Transverse colon (tissue), 4 donors: ENCODE data around the gene DLX2. TPM values are rescaled to one million over a fixed set of nuclear protein-coding genes. Genes with fewer than 3 reads are reported as not detected.

Experiments
- DNase-seq: peaks from one replicate; pipeline ENCODE4 v3.0.0-alpha.2; 2019
- H3K27ac ChIP-seq, 4 donors: fragments of 200-600 bp; sonication (generic); 2 replicates each; pipeline ENCODE4 v1.5.1; 2016 to 2018; ENCODE audit warnings: inconsistent platforms in 4 of 4
- H3K27me3 ChIP-seq: fragments of 200-600 bp; sonication (generic); 2 replicates; pipeline ENCODE4 v1.5.1; 2017; ENCODE audit warnings: inconsistent platforms
- H3K36me3 ChIP-seq, 4 donors: fragments of 200-600 bp; sonication (generic); 2 replicates each; pipeline ENCODE4 v1.5.1; 2017 to 2019; ENCODE audit warnings: inconsistent platforms in 4 of 4
- H3K4me1 ChIP-seq, 4 donors: fragments of 200-600 bp; sonication (generic); 2 replicates each; pipeline ENCODE4 v1.5.1; 2017 to 2020; ENCODE audit warnings: inconsistent platforms in 4 of 4
- H3K4me3 ChIP-seq, 4 donors: fragments of 200-600 bp; sonication (generic); 1 replicate in 1 of 4; 2 replicates in 3 of 4; pipeline versions ENCODE4 v1.5.1 to v1.6.1; 2017 to 2019; ENCODE audit warnings: inconsistent platforms in 4 of 4
- H3K9me3 ChIP-seq, 2 donors: fragments of 200-600 bp; sonication (generic); 2 replicates each; pipeline ENCODE4 v1.5.1; 2017 to 2019; ENCODE audit warnings: inconsistent platforms in 2 of 2
- EP300 ChIP-seq: sonication (generic); formaldehyde crosslinking; IDR thresholded peaks from one replicate; pipeline ENCODE4 v1.6.1; 2017; ENCODE audit warnings: antibody characterized with exemption, low read depth
- POLR2A ChIP-seq: fragments of 450-650 bp; IDR thresholded peaks from one replicate; pipeline ENCODE4 v1.6.1; 2016; ENCODE audit warnings: antibody characterized with exemption, mild to moderate bottlenecking, moderate library complexity
- POLR2AphosphoS5 ChIP-seq, 3 donors: sonication (generic); formaldehyde crosslinking; IDR thresholded peaks; one replicate each; pipeline ENCODE4 v1.6.1; 2016; ENCODE audit warnings: antibody characterized with exemption in 3 of 3
- WGBS, 2 donors: methylation state at CpG; one replicate each; pipeline ENCODE4 v1.1.5; 2018; ENCODE audit warnings: low coverage in 1 of 2; 5-methylcytosine and 5-hydroxymethylcytosine counted together
- in situ Hi-C, 4 donors: fragments of 200-750 bp; cut with MboI; loops; one replicate each; pipeline versions ENCODE4 v1.15.0 to v1.15.1; 2017; ENCODE audit warnings: low sequenced_read_pairs in 3 of 4, low pct_ligation_motif_present in 1 of 4, low pct_unique_long_range_greater_than_20kb in 1 of 4
- intact Hi-C: fragments of 100-400 bp; cut with DNase I; formaldehyde crosslinking; loops from one replicate; pipeline ENCODE4 v1.15.1; 2023; ENCODE audit warnings: low total_unique reads
- total RNA-seq, 4 donors: library from RNA; depleted of rRNA; stranded (reverse); fragments of >200 nt; gene quantifications; one replicate each; pipeline ENCODE4 v1.1.0, GENCODE V29; 2016
- TF ChIP-seq, protein P1 (sequence below), 5 experiments: fragments of 200-600 bp in 3 of 5; fragments of 450-650 bp in 2 of 5; sonication (generic) in 3 of 5; IDR thresholded peaks; 1 replicate in 2 of 5; 2 replicates in 3 of 5; pipeline ENCODE4 v1.5.1; 2016 to 2017; ENCODE audit warnings: antibody characterized with exemption in 5 of 5, inconsistent platforms in 3 of 5, mild to moderate bottlenecking in 2 of 5, moderate library complexity in 1 of 5

Gene DLX2
- total RNA-seq, 4 donors from 2014 or later = 0.16 TPM; not detected in 3

DNA sequence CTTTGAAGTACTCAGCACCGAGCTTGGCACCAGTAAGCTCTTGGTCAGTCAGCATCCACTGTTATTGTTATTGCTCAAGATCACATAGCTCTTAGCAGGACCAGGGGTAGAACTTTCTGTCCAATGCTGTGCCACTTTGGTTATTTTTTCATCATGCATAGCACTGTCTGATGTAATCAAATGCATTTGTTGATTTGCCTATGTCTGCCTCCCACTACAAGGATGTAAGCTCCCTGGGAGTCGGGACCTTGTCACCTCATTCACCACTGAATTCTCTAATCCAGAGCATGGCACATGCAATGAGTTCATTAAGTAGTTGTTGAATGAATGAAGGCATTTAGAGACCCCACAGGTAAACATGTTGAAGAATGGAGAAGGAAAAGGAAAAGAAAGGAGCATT lies 46.4 kb downstream of the DLX2 start:
- Histone ChIP-seq H3K9me3 (no peaks in the 10 kb centered on the region), H3K4me3 (no peak overlapping the region), H3K27ac (no peak overlapping the region), H3K36me3 (no peaks in the 10 kb centered on the region), H3K4me1 (peaks cover 0 to 2% (median 0%) of the 10 kb centered on the region in 4 donors), H3K27me3 (no peaks in the 10 kb centered on the region)
- DNase-seq = no peak
- WGBS, 2 donors = 96 to 100% methylated on average over 1 to 2 of the region's 2 CpGs
- in situ Hi-C loops (no loop called here), intact Hi-C loops (no loop called here)
- TF ChIP-seq, protein P1, sequence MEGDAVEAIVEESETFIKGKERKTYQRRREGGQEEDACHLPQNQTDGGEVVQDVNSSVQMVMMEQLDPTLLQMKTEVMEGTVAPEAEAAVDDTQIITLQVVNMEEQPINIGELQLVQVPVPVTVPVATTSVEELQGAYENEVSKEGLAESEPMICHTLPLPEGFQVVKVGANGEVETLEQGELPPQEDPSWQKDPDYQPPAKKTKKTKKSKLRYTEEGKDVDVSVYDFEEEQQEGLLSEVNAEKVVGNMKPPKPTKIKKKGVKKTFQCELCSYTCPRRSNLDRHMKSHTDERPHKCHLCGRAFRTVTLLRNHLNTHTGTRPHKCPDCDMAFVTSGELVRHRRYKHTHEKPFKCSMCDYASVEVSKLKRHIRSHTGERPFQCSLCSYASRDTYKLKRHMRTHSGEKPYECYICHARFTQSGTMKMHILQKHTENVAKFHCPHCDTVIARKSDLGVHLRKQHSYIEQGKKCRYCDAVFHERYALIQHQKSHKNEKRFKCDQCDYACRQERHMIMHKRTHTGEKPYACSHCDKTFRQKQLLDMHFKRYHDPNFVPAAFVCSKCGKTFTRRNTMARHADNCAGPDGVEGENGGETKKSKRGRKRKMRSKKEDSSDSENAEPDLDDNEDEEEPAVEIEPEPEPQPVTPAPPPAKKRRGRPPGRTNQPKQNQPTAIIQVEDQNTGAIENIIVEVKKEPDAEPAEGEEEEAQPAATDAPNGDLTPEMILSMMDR (IDR thresholded peaks at IDR 0.05) = no peak
- TF ChIP-seq POLR2AphosphoS5 (IDR thresholded peaks at IDR 0.05) (no peak), POLR2A (no peak), EP300 (no peak)

- DNase-seq = no peak
- 78 to 90% methylated on average over 1 of the region's 1 CpG for WGBS, 2 donors
- in situ Hi-C loops (no loop called here), intact Hi-C loops (no loop called here)
- Histone ChIP-seq H3K27ac (no peak overlapping the region), H3K36me3 (no peaks in the 10 kb centered on the region), H3K9me3 (no peaks in the 10 kb centered on the region), H3K27me3 (no peaks in the 10 kb centered on the region), H3K4me3 (no peak overlapping the region), H3K4me1 (peaks cover 0 to 2% (median 0%) of the 10 kb centered on the region in 4 donors)
- TF ChIP-seq POLR2AphosphoS5 (IDR thresholded peaks at IDR 0.05) (no peak), POLR2A (no peak), EP300 (no peak)
- TF ChIP-seq, protein P1 (IDR thresholded peaks at IDR 0.05) = no peak
Measured at GRCh38 chr2:172053486-172053885, 49.2 kb downstream of the DLX2 start.

DNA sequence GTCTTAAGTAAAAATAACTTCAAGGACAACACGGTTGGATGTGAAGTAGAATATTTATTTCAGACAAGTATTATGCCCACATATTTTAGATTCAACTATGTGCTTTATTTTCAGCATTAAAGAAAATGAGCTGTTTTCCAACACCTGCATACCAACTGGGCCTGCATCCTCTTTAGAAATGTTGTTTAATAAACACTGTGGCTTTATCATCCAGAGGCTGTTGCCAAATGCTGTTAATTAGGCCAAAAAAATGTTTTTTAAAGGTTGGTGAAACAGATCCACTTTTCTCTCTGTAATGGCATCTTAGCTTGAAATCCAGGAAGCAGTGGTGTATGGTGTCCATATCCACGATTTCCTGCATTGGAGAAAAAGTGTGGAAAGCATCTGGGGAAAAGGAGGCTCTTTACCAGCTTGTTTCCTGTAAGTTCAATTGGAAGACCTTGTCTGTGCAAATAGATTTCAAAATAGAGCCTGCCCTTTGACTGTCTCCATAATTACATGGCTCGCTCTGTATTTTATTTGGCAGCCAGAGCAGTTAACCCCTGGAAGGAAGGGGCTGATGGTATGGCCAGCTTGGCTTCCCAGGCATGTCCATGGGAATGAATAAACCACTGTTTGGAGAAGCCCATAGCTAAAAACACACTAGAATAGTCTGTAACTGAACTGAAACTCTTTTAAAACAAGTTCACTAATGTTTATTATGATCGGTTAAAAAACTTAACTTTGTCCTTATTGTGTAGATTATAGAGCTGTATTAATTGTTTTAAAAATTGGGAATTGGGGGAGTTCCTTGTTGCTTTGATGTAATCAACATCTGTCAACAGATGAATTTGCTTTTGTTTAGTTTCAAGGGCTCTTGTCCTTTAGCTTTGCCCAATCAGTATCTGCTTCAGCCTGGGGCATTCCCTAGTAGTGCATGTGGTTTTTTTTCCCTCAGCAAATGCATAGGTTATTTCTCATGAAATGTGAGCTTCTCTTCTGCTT lies 50.4 kb downstream of the DLX2 start:
- intact Hi-C loops (no loop called here), in situ Hi-C loops (no loop called here)
- WGBS, 2 donors = 58 to 61% methylated on average over 4 of the region's 4 CpGs

More for the DNA sequence above, 50.4 kb downstream of the DLX2 start:
- no peak overlapping the region for H3K27ac ChIP-seq
- H3K9me3 ChIP-seq = no peaks in the 10 kb centered on the region
- H3K4me1 ChIP-seq = peaks cover 0 to 2% (median 0%) of the 10 kb centered on the region in 4 donors
- no peaks in the 10 kb centered on the region for H3K36me3 ChIP-seq
- H3K4me3 ChIP-seq = no peak overlapping the region
- no peaks in the 10 kb centered on the region for H3K27me3 ChIP-seq
- TF ChIP-seq EP300 (no peak), POLR2A (no peak), POLR2AphosphoS5 (IDR thresholded peaks at IDR 0.05) (no peak)
- TF ChIP-seq, protein P1 (IDR thresholded peaks at IDR 0.05) = no peak
- no peak for DNase-seq
